PC-3 (cell line): ENCODE results near the gene NFATC1. TPM values are rescaled to one million over a fixed set of nuclear protein-coding genes. Genes with fewer than 3 reads are reported as not detected.

Source experiments
- ATAC-seq: fragments of 200-7000 bp; cut with Tn5 transposase; 2 replicates; pipeline ENCODE4 v1.9.1; 2020; ENCODE audit warnings: mild to moderate bottlenecking, moderate library complexity
- BruUV-seq: library from RNA; stranded (reverse); fragments of 400-500 nt; replicated peaks from 2 replicates; lab custom pipeline; 2021; lab: Mats Ljungman, UMichigan
- CTCF ChIA-PET: fragments of 300-600 bp; sonication (Branson Sonifier 250); formaldehyde crosslinking; loops from one replicate; lab custom pipeline; 2022; ENCODE audit warnings: antibody characterized with exemption; lab: Charles Lee
- POLR2A ChIA-PET: fragments of 300-600 bp; sonication (Branson Sonifier 250); formaldehyde crosslinking; loops from one replicate; lab custom pipeline; 2022; ENCODE audit warnings: antibody characterized with exemption; ENCODE audit not compliant: unreplicated experiment; lab: Charles Lee
- DNase-seq: peaks from one replicate; pipeline ENCODE4 v3.0.0-alpha.2; 2015
- H2AFZ ChIP-seq: fragments of 300-600 bp; sonication (generic); 2 replicates; pipeline ENCODE4 v1.6.0; 2016; ENCODE audit warnings: antibody characterized with exemption, low read length
- H3F3A ChIP-seq: fragments of 300-600 bp; sonication (generic); one replicate; pipeline ENCODE4 v1.6.0; 2017; ENCODE audit warnings: antibody characterized with exemption, low read length, control low read depth, mild to moderate bottlenecking; ENCODE audit not compliant: unreplicated experiment
- H3K27ac ChIP-seq: fragments of 300-600 bp; sonication (generic); 2 replicates; pipeline ENCODE4 v1.5.1; 2016; ENCODE audit warnings: mild to moderate bottlenecking, low read length
- H3K27me3 ChIP-seq: fragments of 300-600 bp; sonication (generic); 2 replicates; pipeline ENCODE4 v1.6.1; 2016; ENCODE audit warnings: low read length, mixed read lengths
- H3K36me3 ChIP-seq: fragments of 300-600 bp; sonication (generic); 2 replicates; pipeline ENCODE4 v1.6.1; 2016; ENCODE audit warnings: low read depth, mixed run types, low read length, mixed read lengths
- H3K4me1 ChIP-seq: fragments of 300-600 bp; sonication (generic); 2 replicates; pipeline ENCODE4 v1.5.1; 2016; ENCODE audit warnings: low read length; ENCODE audit not compliant: insufficient read depth
- H3K4me2 ChIP-seq: fragments of 300-600 bp; sonication (generic); 2 replicates; pipeline ENCODE4 v1.6.0; 2016; ENCODE audit warnings: low read length
- H3K4me3 ChIP-seq: fragments of 300-600 bp; sonication (generic); 2 replicates; pipeline ENCODE4 v1.5.1; 2016; ENCODE audit warnings: mild to moderate bottlenecking, low read length, mixed read lengths
- H3K79me2 ChIP-seq: fragments of 300-600 bp; sonication (generic); 2 replicates; pipeline ENCODE4 v1.6.1; 2017; ENCODE audit warnings: low read length, mixed read lengths
- H3K9ac ChIP-seq: fragments of 300-600 bp; sonication (generic); 2 replicates; pipeline ENCODE4 v1.6.0; 2016; ENCODE audit warnings: mild to moderate bottlenecking, low read length
- H3K9me2 ChIP-seq: fragments of 300-600 bp; sonication (generic); replicated peaks from 2 replicates; pipeline ENCODE4 v1.6.1; 2016; ENCODE audit warnings: mixed run types, low read length, mixed read lengths
- H3K9me3 ChIP-seq: fragments of 300-600 bp; sonication (generic); 2 replicates; pipeline ENCODE4 v1.6.1; 2016; ENCODE audit warnings: low read length, mixed read lengths
- H4K20me1 ChIP-seq: fragments of 300-600 bp; sonication (generic); 2 replicates; pipeline ENCODE4 v1.6.1; 2016; ENCODE audit warnings: low read length, mixed read lengths
- CTCF ChIP-seq: fragments of 300-600 bp; sonication (generic); conservative IDR thresholded peaks from 2 replicates; pipeline ENCODE4 v1.5.1; 2017; ENCODE audit warnings: antibody characterized with exemption, low read depth, mild to moderate bottlenecking, low read length
- EZH2 ChIP-seq: fragments of 300-600 bp; sonication (generic); IDR thresholded peaks from one replicate; pipeline ENCODE4 v1.6.1; 2017; ENCODE audit warnings: antibody characterized with exemption, mild to moderate bottlenecking, low read length; ENCODE audit not compliant: unreplicated experiment
- EZH2phosphoT487 ChIP-seq: fragments of 300-600 bp; sonication (generic); IDR thresholded peaks from 2 replicates; pipeline ENCODE4 v1.6.1; 2018; ENCODE audit warnings: mild to moderate bottlenecking, antibody characterized with exemption, low read length, borderline replicate concordance
- intact Hi-C: fragments of 100-400 bp; cut with micrococcal nuclease; formaldehyde crosslinking; loops from 2 replicates; pipeline ENCODE4 v1.9.0; 2023
- total RNA-seq: library from RNA; depleted of rRNA; stranded (reverse); fragments of >200 nt; gene quantifications from 2 replicates; pipeline ENCODE4 v1.2.3, GENCODE V29; 2014

NFATC1 gene
- total RNA-seq, 1 experiment from 2014 or later, result 5.9 TPM

- H3K4me1 ChIP-seq, result no peaks in the 10 kb centered on the region
- ATAC-seq, result no peak
- TF ChIP-seq EZH2 (no peak), CTCF (no peak), EZH2phosphoT487 (no peak)
- no peak for DNase-seq
- no peak overlapping the region for H2AFZ ChIP-seq
- no peaks in the 10 kb centered on the region for H3K9me2 ChIP-seq
- no peaks in the 10 kb centered on the region for H3K9me3 ChIP-seq
- no peak overlapping the region for H3K4me2 ChIP-seq
- POLR2A ChIA-PET, result no interaction called here
- H3F3A ChIP-seq, result no peaks in the 10 kb centered on the region
- intact Hi-C loops, result no loop called here
- H3K79me2 ChIP-seq, result no peaks in the 10 kb centered on the region
- BruUV-seq, result no TSS peak
- H3K9ac ChIP-seq, result no peak overlapping the region
- no peak overlapping the region for H3K4me3 ChIP-seq
- no peaks in the 10 kb centered on the region for H4K20me1 ChIP-seq
- no peaks in the 10 kb centered on the region for H3K27me3 ChIP-seq
- CTCF ChIA-PET, result interaction anchor here (0.6 kb wide), 1 partner anchor 538 kb away, joined by 3 read pairs; no protein-coding TSS in a partner anchor
- H3K27ac ChIP-seq, result no peak overlapping the region
- no peaks in the 10 kb centered on the region for H3K36me3 ChIP-seq
Observed at GRCh38 chr18:79413901-79414300, 18.2 kb downstream of the NFATC1 start.

GRCh38 chr18:79416022-79416676 is 20.4 kb downstream of the NFATC1 start:
- no peaks in the 10 kb centered on the region for H3K9me2 ChIP-seq
- no peaks in the 10 kb centered on the region for H3K36me3 ChIP-seq
- no peak for TF ChIP-seq EZH2phosphoT487
- no peak for TF ChIP-seq CTCF
- TF ChIP-seq EZH2, result no peak
- DNase-seq, result no peak
- H4K20me1 ChIP-seq, result no peaks in the 10 kb centered on the region
- H3K9me3 ChIP-seq, result no peaks in the 10 kb centered on the region
- H3F3A ChIP-seq, result no peaks in the 10 kb centered on the region
- no peak overlapping the region for H2AFZ ChIP-seq
- no peak for ATAC-seq
- no peak overlapping the region for H3K9ac ChIP-seq
- H3K79me2 ChIP-seq, result no peaks in the 10 kb centered on the region
- ChIA-PET POLR2A (no interaction called here), CTCF (no interaction called here)
- intact Hi-C loops, result no loop called here
- H3K27me3 ChIP-seq, result no peaks in the 10 kb centered on the region
- BruUV-seq, result no TSS peak
- H3K4me2 ChIP-seq, result no peak overlapping the region
- no peak overlapping the region for H3K4me3 ChIP-seq
- H3K27ac ChIP-seq, result no peak overlapping the region
- no peaks in the 10 kb centered on the region for H3K4me1 ChIP-seq

GRCh38 chr18:79416677-79417052 is 20.9 kb downstream of the NFATC1 start:
- Histone ChIP-seq H4K20me1 (no peaks in the 10 kb centered on the region), H3K4me1 (no peaks in the 10 kb centered on the region), H2AFZ (no peak overlapping the region), H3K9me3 (no peaks in the 10 kb centered on the region), H3K4me2 (no peak overlapping the region), H3K9me2 (no peaks in the 10 kb centered on the region), H3K9ac (no peak overlapping the region), H3K79me2 (no peaks in the 10 kb centered on the region), H3K27me3 (no peaks in the 10 kb centered on the region), H3K36me3 (no peaks in the 10 kb centered on the region), H3K4me3 (no peak overlapping the region), H3F3A (no peaks in the 10 kb centered on the region), H3K27ac (no peak overlapping the region)
- POLR2A ChIA-PET, result no interaction called here
- no peak for ATAC-seq
- DNase-seq, result no peak
- CTCF ChIA-PET, result no interaction called here
- TF ChIP-seq EZH2 (no peak), EZH2phosphoT487 (no peak), CTCF (no peak)
- intact Hi-C loops, result no loop called here
- no TSS peak for BruUV-seq
